NCI-H2107 (cell line): ENCODE measurements around the gene SHC3.
A peak's percentile ranks its signal among the peaks of the same experiment; 100 is the strongest.

Experiments
- DNase-seq: peaks from one replicate; lab custom pipeline; 2025; lab: John Stamatoyannopoulos, UW

SHC3 gene

GRCh38 chr9:89022001-89022759 is 156.4 kb downstream of the SHC3 start:
- no peak for DNase-seq

DNA sequence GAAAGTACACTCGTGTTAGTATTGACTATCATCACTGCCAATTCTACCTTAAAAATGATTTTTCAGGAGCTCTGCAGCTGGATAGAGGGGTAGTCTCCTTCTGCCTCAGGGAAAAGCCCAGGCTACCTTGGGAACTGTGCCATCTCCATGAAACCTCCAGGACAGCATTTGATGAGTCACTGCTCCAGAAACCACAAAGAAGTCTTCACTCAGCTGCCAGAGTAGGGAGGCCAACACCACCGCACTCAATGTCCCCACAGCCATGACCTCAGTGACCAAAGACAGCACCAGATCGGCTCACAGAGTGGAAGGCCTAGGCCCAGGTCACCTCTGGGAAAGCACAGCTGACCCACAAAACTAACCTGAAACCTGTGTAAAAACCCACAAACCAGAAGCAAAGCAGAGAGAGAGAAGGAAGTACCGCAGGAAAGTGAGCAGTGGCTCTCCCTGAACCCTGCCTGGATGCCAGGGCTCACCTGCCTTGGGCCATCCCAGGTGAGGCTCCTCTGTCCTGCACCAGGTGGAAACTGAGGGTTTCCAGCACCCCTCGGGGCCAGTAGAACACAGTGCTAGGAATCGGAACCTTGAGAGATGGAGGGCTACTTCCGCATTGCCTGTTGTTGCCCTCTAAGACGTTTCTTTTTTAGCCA is 157.3 kb downstream of the SHC3 start:
- DNase-seq, result no peak

- no peak for DNase-seq
Observed at GRCh38 chr9:89020754-89021153, 157.9 kb downstream of the SHC3 start.

DNA sequence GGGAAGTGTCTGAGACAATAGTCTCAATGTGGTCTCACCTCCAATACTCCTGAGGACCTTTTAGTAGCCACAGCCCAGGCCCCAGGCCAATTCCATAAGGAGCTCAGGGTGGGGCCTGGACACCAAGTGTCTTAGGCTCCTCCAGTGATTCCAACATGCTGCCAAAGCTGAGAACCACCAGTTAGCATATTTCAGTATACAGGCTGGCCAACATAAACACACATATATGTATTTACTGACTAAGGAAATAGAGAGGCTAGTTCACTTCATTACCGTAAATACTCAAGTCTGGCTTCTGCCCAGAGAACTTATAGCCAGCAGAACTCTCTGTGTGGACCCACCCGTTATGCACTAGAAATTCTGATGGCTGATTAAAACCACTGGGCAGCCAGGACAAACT is 163.3 kb downstream of the SHC3 start:
- no peak for DNase-seq

DNA sequence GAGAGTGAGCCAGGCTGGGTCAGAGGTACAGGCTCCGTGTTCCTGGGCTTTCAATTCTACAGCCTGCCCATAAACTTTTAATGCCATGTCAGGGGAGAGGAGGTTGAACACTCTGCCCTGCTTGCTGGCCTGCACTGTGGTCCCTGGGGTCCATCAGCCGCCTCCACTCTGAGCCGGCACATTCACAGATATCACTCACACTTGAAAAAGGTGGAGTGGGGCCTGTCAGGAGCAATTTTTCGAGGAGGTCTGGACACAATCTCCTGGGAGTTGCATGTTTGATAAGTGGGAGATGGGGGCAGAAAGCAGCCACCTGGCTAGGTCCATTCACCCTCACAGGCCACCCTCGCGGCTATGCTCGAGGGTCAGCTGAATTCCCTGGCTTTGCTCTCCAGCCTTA is 164.5 kb downstream of the SHC3 start:
- no peak for DNase-seq

GRCh38 chr9:89013660-89014059 is 165.0 kb downstream of the SHC3 start:
- DNase-seq, result no peak

DNA sequence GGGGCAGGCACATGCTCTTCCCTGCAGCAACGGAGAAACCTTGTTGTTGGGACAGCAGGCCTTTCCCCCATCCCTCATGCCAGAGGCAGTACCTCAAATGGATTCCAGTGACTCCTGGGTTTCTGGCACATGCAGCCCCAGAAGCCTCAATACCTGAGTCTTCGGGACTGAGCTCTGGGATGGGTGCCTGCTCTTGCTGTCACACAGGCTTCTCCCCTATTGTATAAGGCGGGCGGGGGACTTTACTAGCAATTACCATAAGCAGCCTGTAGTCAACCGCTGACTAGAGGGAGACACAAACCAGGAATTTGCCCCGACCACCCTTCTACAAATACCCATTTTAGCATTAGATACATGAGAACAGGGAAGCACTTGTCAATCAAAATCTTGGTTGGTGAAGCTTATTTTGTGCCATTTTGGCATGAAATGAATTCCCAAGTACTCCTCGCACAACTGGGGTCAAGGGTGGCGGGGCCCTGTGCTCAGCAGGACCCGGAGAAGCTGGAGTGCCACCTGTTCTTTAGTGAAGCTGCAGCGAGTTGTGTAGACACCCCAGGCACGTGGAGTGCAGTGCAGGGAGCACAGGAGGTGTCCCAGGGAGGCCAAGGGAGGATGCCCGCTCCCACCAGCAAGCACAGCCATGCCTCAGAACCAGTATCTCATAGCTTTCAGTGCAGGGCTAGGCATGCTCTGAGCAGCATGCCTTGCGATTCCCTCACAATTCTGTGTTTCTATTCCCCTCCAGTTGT is 166.2 kb downstream of the SHC3 start:
- no peak for DNase-seq

GRCh38 chr9:89011683-89012082 is 166.9 kb downstream of the SHC3 start:
- no peak for DNase-seq

DNA sequence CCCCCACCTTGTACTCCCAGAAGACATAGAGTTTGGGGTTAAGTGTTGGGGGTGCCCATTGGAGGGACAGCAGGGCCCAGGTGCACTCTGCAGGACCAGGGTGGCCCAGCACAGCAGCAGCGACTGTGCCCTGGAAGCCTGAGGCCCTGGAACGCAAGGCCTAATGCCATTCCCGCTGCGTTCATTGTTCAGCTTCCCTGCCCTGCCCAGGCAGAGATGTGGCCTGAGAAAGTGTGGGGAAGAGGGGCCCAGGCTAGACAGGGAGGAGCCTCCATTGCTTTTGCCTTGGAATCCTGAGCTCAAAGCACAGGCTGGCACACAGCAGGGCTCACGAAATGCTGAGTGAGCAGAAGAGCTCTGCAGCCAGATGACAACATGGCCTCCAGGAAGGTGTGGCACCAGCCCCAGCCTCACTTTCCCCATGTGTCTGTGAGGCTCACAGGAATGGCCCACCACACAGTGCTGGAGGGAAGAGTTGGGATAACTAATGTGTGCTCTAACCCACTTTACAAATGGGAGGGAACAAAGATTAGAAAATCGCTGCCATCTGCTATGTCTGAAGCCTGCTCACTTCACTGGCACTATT is 168.0 kb downstream of the SHC3 start:
- DNase-seq, result no peak

DNA sequence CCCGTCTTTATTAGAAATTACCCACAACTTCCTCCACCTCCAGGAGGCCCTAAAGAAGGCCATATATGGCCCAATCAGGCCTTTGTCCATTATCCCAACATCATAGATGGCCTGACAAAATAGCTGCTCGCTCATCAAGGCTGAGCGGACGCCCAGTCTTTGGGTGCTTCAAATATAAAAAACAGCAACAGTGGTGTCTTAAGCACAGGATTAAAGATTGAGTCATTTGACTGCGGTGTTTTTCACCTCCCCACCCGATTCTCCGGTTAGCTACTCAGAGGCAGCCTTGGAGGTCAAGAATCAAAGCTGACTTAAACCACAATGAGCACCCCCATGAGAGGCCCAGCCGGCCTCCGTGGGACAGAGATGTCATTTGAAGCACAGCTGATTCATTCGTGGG is 168.6 kb downstream of the SHC3 start:
- DNase-seq, result no peak

- no peak for DNase-seq
Observed at GRCh38 chr9:89009546-89009840, 169.1 kb downstream of the SHC3 start.

DNA sequence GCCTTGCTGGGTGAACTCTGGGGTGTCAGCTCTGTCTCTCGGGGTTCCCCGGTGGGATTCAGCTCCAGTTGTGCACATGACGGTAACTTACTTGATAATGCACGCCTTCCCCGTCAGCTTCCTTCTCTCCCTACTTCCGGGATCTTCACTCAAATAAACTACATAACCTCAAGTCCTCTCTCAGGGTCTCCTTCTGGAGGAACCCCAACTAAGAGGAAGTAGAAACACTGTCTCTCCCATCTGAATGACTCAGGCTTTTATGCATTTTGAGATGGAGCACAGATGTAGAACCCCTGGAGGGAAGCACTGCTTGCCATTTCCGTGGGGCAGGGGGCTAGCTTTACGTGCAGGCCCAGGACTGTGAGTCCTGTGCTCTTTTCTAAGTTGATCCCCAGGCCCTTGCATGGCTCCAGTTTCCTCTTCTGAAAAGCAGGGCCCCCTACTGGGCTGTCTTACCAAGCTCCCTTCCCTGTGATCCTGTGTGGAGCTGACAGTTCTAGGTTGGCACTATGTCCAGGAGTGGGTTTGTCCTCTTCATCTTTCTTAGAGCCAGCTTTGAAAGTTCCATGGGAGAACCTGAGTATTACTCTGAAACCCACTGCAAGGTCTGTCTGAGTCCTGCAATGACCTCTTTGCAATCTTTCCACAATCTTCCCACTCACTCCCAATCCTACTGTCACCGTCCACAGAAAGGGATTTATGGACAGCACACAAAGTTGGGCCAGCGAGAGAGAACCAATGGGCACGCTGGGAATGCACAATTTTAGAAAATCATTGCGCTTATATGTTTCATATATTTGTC is 169.7 kb downstream of the SHC3 start:
- DNase-seq, result no peak

GRCh38 chr9:89008055-89008743 is 170.4 kb downstream of the SHC3 start:
- DNase-seq, result no peak

DNA sequence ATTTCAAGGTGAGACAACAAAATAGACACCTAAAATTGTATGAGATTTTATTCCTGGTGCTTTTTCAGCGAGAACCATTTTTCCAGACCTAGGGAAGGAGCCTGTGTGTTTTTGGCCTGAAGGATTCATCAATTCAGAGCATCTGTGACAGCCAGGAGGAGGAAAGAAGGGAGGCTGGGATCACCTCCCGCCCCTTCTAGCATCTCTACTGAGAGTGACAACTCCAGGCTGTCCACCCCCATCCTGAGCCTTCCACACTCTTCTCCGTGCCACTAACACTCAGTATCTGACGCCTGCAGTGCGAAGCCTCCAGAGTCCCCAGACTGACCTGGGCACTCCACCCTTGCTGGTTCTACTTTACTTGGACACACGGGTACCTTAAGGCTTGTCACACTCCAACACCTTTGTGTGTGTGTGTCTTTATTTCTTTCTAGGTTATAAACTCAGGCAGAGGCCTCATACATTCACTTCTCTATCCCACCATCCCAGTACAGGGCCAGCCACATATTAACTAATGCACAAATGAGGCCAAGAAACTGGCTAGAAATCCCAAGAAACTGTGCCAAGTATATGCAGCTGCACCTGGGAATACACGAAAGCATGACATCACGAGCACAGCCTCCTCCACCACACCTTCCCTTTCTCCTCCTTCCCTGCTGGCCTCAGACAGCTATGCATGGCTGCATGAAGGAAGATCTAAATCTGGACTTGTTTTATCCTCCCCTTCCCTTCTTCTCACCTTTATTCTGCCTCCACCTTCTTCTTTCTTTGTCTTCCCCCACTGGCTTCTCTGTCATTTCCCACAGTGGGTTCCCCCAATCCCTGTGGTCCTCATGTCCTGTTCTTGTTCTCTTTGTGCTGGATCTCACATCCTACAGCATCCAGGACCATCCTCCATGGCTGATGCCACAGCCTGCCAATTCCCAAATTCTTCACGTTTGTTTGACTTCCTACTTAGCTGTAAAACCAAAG is 171.3 kb downstream of the SHC3 start:
- no peak for DNase-seq

- DNase-seq, result no peak
Observed at GRCh38 chr9:89006267-89006666, 172.4 kb downstream of the SHC3 start.

DNA sequence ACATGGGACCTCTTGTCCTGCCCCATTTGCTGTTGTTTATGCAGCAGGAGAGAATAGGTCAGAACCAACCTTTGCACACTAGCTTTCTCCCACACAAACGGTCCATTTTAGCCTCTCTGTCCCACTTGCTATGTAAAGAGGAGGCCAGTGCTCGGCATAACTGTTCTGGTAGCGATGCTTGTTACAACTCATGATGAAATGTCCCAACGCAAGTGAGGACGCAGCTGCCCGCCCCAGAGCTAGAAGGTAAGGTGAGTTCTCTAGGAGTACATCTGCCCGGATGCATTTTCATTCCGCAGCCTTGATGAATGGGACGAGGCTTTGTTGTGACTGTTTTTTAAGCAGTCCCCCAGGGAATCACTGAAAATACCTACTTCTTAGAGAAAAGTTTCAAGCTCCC is 173.3 kb downstream of the SHC3 start:
- no peak for DNase-seq

- DNase-seq, result no peak
Observed at GRCh38 chr9:89002987-89003386, 175.6 kb downstream of the SHC3 start.

GRCh38 chr9:89001917-89002540 is 176.6 kb downstream of the SHC3 start:
- DNase-seq, result no peak

DNA sequence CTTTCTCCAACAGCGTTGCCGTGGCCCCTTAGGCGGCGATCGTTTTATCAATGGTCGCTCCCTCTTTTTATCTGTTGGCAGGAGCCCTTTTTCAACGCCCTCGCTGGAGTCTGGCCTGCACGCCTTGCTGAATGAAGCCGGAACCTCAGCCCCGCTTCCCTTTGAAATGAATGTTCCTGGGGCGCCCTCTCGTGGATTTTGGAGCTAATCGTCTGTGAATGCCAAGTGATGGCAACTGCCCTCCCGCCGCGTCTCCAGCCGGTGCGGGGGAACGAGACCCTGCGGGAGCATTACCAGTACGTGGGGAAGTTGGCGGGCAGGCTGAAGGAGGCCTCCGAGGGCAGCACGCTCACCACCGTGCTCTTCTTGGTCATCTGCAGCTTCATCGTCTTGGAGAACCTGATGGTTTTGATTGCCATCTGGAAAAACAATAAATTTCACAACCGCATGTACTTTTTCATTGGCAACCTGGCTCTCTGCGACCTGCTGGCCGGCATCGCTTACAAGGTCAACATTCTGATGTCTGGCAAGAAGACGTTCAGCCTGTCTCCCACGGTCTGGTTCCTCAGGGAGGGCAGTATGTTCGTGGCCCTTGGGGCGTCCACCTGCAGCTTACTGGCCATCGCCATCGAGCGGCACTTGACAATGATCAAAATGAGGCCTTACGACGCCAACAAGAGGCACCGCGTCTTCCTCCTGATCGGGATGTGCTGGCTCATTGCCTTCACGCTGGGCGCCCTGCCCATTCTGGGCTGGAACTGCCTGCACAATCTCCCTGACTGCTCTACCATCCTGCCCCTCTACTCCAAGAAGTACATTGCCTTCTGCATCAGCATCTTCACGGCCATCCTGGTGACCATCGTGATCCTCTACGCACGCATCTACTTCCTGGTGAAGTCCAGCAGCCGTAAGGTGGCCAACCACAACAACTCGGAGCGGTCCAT is 177.4 kb downstream of the SHC3 start:
- peak; percentile 48 for DNase-seq
